RWPE2 (cell line): ENCODE results near the gene HIC1.

ENCODE experiments used
- ATAC-seq: fragments of 200-7000 bp; cut with Tn5 transposase; 3 replicates; pipeline ENCODE4 v1.9.1; 2021; ENCODE audit warnings: low read depth
- DNase-seq: peaks from one replicate; pipeline ENCODE4 v3.0.0-alpha.2; 2020; ENCODE audit warnings: low spot score
- H3K27ac ChIP-seq: fragments of 450-650 bp; 2 replicates; pipeline ENCODE4 v1.5.1; 2017; ENCODE audit warnings: mild to moderate bottlenecking; ENCODE audit not compliant: poor library complexity, severe bottlenecking
- H3K27me3 ChIP-seq: fragments of 250-450 bp; sonication (Bioruptor Pico); 2 replicates; pipeline ENCODE4 v1.5.1; 2021; ENCODE audit warnings: mild to moderate bottlenecking, moderate library complexity; ENCODE audit not compliant: insufficient read depth, poor library complexity, severe bottlenecking
- H3K36me3 ChIP-seq: fragments of 250-450 bp; sonication (Bioruptor Pico); 2 replicates; pipeline ENCODE4 v1.5.1; 2020; ENCODE audit warnings: low read depth, mild to moderate bottlenecking, moderate library complexity
- H3K4me1 ChIP-seq: fragments of 250-450 bp; sonication (Bioruptor Pico); 2 replicates; pipeline ENCODE4 v1.5.1; 2021; ENCODE audit warnings: mild to moderate bottlenecking, moderate library complexity; ENCODE audit not compliant: insufficient read depth, poor library complexity, severe bottlenecking
- H3K4me3 ChIP-seq: fragments of 250-450 bp; sonication (Bioruptor Pico); 2 replicates; pipeline ENCODE4 v1.5.1; 2021; ENCODE audit warnings: mild to moderate bottlenecking, moderate library complexity; ENCODE audit not compliant: severe bottlenecking
- H3K9me3 ChIP-seq: fragments of 250-450 bp; sonication (Bioruptor Pico); 2 replicates; pipeline ENCODE4 v1.5.1; 2021; ENCODE audit warnings: mild to moderate bottlenecking, moderate library complexity; ENCODE audit not compliant: severe bottlenecking
- CTCF ChIP-seq: fragments of 450-650 bp; IDR thresholded peaks from one replicate; pipeline ENCODE4 v1.5.1; 2017; ENCODE audit warnings: mild to moderate bottlenecking, moderate library complexity; ENCODE audit not compliant: poor library complexity, severe bottlenecking

HIC1 gene

GRCh38 chr17:2049333-2050299 is 5.3 kb upstream of the HIC1 start:
- no peak for TF ChIP-seq CTCF
- Histone ChIP-seq H3K27me3 (peaks cover 2% of the 10 kb centered on the region), H3K36me3 (no peaks in the 10 kb centered on the region), H3K4me3 (peak overlapping the region; percentile 79), H3K4me1 (no peaks in the 10 kb centered on the region), H3K9me3 (no peaks in the 10 kb centered on the region), H3K27ac (no peak overlapping the region)
- ATAC-seq (peak; percentile 17), DNase-seq (no peak)

GRCh38 chr17:2050300-2051060 is 4.4 kb upstream of the HIC1 start:
- no peaks in the 10 kb centered on the region for H3K36me3 ChIP-seq
- H3K4me1 ChIP-seq, result no peaks in the 10 kb centered on the region
- no peak overlapping the region for H3K27ac ChIP-seq
- no peaks in the 10 kb centered on the region for H3K9me3 ChIP-seq
- H3K4me3 ChIP-seq, result peak overlapping the region; percentile 79
- peaks cover 2% of the 10 kb centered on the region for H3K27me3 ChIP-seq
- ATAC-seq (no peak), DNase-seq (peak; percentile 70)
- TF ChIP-seq CTCF, result no peak

- peak overlapping the region; percentile 79 for H3K4me3 ChIP-seq
- no peak overlapping the region for H3K27ac ChIP-seq
- H3K9me3 ChIP-seq, result no peaks in the 10 kb centered on the region
- no peak for TF ChIP-seq CTCF
- DNase-seq (no peak), ATAC-seq (no peak)
- H3K4me1 ChIP-seq, result no peaks in the 10 kb centered on the region
- no peaks in the 10 kb centered on the region for H3K36me3 ChIP-seq
- H3K27me3 ChIP-seq, result peaks cover 2% of the 10 kb centered on the region
Observed at GRCh38 chr17:2051061-2051932, 3.6 kb upstream of the HIC1 start.

- no peaks in the 10 kb centered on the region for H3K36me3 ChIP-seq
Observed at GRCh38 chr17:2051933-2052559, 2.9 kb upstream of the HIC1 start.

More at GRCh38 chr17:2051933-2052559, 2.9 kb upstream of the HIC1 start:
- TF ChIP-seq CTCF, result no peak
- Histone ChIP-seq H3K4me1 (no peaks in the 10 kb centered on the region), H3K4me3 (no peak overlapping the region), H3K9me3 (no peaks in the 10 kb centered on the region), H3K27me3 (peaks cover 2% of the 10 kb centered on the region), H3K27ac (no peak overlapping the region)
- ATAC-seq (no peak), DNase-seq (no peak)
